Neural crest cell (in vitro differentiated cells): Measurements from ENCODE around the gene ARHGAP26. TPM values are rescaled to one million over a fixed set of nuclear protein-coding genes. Genes with fewer than 3 reads are reported as not detected.

Source experiments
- DNase-seq: peaks from one replicate; pipeline ENCODE4 v3.0.0; 2021; ENCODE audit warnings: low read depth, mixed read lengths, low spot score
- H3K27ac Mint-ChIP-seq: one replicate; pipeline ENCODE4 v1.8.0; 2021; ENCODE audit warnings: mild to moderate bottlenecking, mixed read lengths; ENCODE audit not compliant: unreplicated experiment
- H3K27me3 Mint-ChIP-seq: 2 replicates; pipeline ENCODE4 v1.8.0; 2021; ENCODE audit warnings: low read depth, mild to moderate bottlenecking, mixed read lengths
- H3K36me3 Mint-ChIP-seq: 2 replicates; pipeline ENCODE4 v1.8.0; 2021; ENCODE audit warnings: low read depth, mild to moderate bottlenecking, mixed read lengths
- H3K4me1 Mint-ChIP-seq: 2 replicates; pipeline ENCODE4 v1.8.0; 2021; ENCODE audit warnings: mixed read lengths
- H3K4me3 Mint-ChIP-seq: one replicate; pipeline ENCODE4 v1.8.0; 2021; ENCODE audit warnings: mild to moderate bottlenecking, mixed read lengths
- H3K9me3 Mint-ChIP-seq: 2 replicates; pipeline ENCODE4 v1.8.0; 2021; ENCODE audit warnings: mixed read lengths
- CTCF ChIP-seq: fragments of 200-600 bp; sonication (generic); conservative IDR thresholded peaks from 2 replicates; pipeline ENCODE4 v1.5.0; 2021; ENCODE audit warnings: antibody characterized with exemption, mild to moderate bottlenecking
- total RNA-seq: library from RNA; stranded (reverse); gene quantifications from 2 replicates; pipeline ENCODE4 v1.2.1, GENCODE V29; 2021

The ARHGAP26 gene
- total RNA-seq, 1 donor from 2014 or later = 5.5 TPM

DNA sequence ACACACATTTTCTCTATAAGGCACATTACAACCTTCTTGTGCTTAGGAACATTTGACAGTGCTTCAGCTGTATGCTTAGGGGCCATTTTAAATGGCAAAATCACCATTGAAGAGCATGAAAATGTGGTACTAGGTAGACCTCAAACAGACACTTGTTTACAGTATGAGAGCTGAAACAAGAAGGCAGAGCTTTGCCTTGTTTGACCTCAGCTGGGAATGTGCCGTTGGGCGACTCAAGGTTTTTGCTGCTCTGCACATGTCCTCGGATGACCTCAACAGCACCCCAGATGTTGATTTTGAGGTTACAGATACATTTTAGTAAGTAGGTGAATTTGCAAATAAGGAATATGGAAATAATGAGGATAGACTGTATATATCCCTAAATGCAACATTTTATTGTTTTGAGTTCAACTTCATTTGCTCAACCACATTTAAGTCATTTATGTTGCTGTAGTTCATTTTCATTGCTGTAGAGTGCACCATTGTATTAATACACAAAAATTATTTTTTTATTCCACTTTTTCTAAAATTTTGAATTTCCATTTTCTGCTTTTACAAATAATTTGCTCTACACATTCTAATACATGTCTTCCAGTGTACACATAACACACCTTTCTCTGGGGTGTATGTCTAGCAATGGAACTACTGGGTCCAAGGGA lies 426.6 kb downstream of the ARHGAP26 start:
- no peaks in the 10 kb centered on the region for H3K27me3 Mint-ChIP-seq
- H3K9me3 Mint-ChIP-seq = peaks cover 5% of the 10 kb centered on the region
- peaks cover 5% of the 10 kb centered on the region for H3K36me3 Mint-ChIP-seq
- TF ChIP-seq CTCF = no peak
- no peak for DNase-seq
- H3K4me3 Mint-ChIP-seq = no peak overlapping the region
- peaks cover 23% of the 10 kb centered on the region for H3K4me1 Mint-ChIP-seq
- H3K27ac Mint-ChIP-seq = no peak overlapping the region

DNA sequence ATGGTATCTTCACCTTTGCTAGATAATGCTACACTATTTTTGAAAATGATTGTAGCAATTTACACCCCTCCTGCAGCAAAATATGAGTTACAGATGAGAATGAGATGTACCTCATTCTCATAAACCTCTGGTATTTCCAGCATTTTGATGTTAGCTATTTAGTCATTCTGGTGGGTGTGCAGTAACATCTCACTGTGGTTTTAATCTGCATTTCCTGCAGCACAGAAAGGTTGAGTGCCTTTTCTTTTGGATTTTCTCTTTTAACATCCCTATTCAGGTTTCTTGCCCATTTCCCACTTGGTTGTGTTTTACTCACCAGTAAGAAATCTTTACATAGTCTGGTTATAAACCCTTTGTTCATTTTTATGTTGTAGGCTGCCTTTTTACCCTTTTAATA lies 427.1 kb downstream of the ARHGAP26 start:
- Mint-ChIP-seq H3K9me3 (peaks cover 5% of the 10 kb centered on the region), H3K36me3 (peaks cover 5% of the 10 kb centered on the region), H3K4me3 (no peak overlapping the region), H3K4me1 (peaks cover 23% of the 10 kb centered on the region), H3K27me3 (no peaks in the 10 kb centered on the region), H3K27ac (no peak overlapping the region)
- DNase-seq = no peak
- TF ChIP-seq CTCF = no peak

GRCh38 chr5:143198332-143198731 lies 428.2 kb downstream of the ARHGAP26 start:
- no peak for DNase-seq
- no peak overlapping the region for H3K27ac Mint-ChIP-seq
- peaks cover 8% of the 10 kb centered on the region for H3K9me3 Mint-ChIP-seq
- H3K4me1 Mint-ChIP-seq = peaks cover 23% of the 10 kb centered on the region
- no peak for TF ChIP-seq CTCF
- H3K36me3 Mint-ChIP-seq = peaks cover 5% of the 10 kb centered on the region
- no peak overlapping the region for H3K4me3 Mint-ChIP-seq
- H3K27me3 Mint-ChIP-seq = no peaks in the 10 kb centered on the region

GRCh38 chr5:143199161-143199560 lies 429.0 kb downstream of the ARHGAP26 start:
- H3K4me3 Mint-ChIP-seq = no peak overlapping the region
- H3K36me3 Mint-ChIP-seq = peaks cover 5% of the 10 kb centered on the region
- no peak for TF ChIP-seq CTCF
- no peaks in the 10 kb centered on the region for H3K27me3 Mint-ChIP-seq
- peaks cover 23% of the 10 kb centered on the region for H3K4me1 Mint-ChIP-seq
- H3K27ac Mint-ChIP-seq = no peak overlapping the region
- no peak for DNase-seq
- peaks cover 8% of the 10 kb centered on the region for H3K9me3 Mint-ChIP-seq

GRCh38 chr5:143199843-143200242 lies 429.7 kb downstream of the ARHGAP26 start:
- Mint-ChIP-seq H3K4me3 (no peak overlapping the region), H3K36me3 (peaks cover 5% of the 10 kb centered on the region), H3K27me3 (no peaks in the 10 kb centered on the region), H3K27ac (peak overlapping the region; percentile 53), H3K4me1 (peaks cover 23% of the 10 kb centered on the region), H3K9me3 (peaks cover 8% of the 10 kb centered on the region)
- no peak for DNase-seq
- TF ChIP-seq CTCF = no peak
